D721Med (cell line): Measurements from ENCODE around the gene INSR.

Experiments used
- DNase-seq: peaks from one replicate; pipeline ENCODE4 v3.0.0; 2011; ENCODE audit warnings: low spot score; ENCODE audit not compliant: insufficient read length
- FAIRE-seq: peaks from 2 replicates; lab custom pipeline; 2011; peaks lifted over from hg19 to GRCh38; lab: Jason Lieb, UNC
- CTCF ChIP-seq: IDR thresholded peaks from 2 replicates; pipeline ENCODE4 v1.5.1; 2012; ENCODE audit warnings: mild to moderate bottlenecking, control low read depth; ENCODE audit not compliant: insufficient read depth; ENCODE audit errors: missing control alignments

INSR gene

GRCh38 chr19:7297742-7298141, 3.5 kb upstream of the INSR start:
- DNase-seq (no peak), FAIRE-seq (no peak)
- TF ChIP-seq CTCF, result no peak

- DNase-seq, result no peak
- TF ChIP-seq CTCF, result no peak
- no peak for FAIRE-seq
Observed at GRCh38 chr19:7295912-7296536, 1.8 kb upstream of the INSR start.

- peak; percentile 47 for TF ChIP-seq CTCF
- DNase-seq, result no peak
- FAIRE-seq, result no peak
Observed at GRCh38 chr19:7294558-7295212, 471 bp upstream of the INSR start.

DNA sequence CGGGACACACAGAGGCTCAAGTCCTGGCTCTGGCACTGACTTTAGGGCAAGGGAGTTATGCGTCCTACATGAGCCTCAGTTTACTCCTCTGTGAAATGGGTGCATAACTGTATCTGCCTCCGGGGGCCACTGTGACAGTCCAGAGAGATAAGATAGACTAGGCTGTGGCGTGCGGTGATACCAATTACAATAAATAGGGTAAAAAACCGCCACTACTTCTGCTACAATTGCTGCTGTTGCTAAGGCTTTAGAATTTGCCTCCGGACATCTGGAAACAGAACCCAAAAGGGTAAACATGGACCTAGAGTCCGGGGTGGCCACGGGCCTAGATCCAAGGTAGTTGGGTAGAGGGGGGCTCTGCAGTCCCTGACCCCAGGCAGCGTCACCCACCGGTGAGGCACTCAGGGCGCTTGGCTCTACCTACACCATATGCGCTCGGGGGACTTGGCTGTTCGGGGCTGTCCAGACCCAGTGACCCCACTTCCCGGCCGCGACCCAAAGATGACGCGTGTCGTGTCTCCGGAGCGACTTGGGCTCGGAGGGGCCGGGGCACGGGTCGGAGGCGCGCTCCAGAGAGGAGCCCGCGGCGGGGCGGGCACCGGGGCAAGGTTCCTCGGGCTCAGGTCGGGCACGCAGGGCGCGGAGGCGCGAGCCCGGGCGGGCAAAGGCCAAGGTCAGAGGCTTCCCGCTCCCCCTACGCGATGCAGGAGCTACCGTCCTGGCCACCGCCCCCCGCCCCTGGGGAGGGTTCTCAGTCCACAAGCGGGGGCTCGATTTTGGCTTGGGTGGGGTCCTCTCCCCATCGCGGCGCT, 1.1 kb downstream of the INSR start:
- TF ChIP-seq CTCF, result no peak
- DNase-seq (no peak), FAIRE-seq (no peak)

DNA sequence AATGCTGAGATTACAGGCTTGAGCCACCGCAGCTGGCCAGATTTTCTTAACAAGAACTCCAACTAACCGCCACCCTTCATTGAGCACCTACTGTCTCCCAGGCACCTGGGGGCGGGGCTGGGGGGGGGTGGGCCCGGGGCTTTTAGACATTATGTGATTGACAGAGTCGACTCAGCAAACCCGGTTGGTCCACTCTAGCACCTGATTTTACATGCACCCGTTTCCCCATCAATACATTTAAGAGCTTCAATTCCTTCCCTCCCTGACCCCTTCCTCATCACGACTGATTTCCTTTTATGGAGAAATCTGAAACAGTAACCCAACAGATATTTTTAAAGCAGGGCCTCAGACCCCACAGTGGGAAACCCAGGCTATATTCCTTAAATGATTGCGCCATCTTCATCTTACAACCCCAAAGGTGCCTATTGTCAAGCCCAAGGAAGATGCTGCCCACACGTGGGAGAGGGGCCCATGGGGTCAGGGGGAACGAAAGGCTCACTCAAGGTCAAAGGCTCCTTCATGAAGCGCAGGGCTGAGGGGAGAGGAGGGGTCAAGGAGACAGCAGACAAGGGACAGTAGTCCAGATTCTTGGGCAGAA, 1.8 kb downstream of the INSR start:
- TF ChIP-seq CTCF, result no peak
- DNase-seq (no peak), FAIRE-seq (no peak)

DNA sequence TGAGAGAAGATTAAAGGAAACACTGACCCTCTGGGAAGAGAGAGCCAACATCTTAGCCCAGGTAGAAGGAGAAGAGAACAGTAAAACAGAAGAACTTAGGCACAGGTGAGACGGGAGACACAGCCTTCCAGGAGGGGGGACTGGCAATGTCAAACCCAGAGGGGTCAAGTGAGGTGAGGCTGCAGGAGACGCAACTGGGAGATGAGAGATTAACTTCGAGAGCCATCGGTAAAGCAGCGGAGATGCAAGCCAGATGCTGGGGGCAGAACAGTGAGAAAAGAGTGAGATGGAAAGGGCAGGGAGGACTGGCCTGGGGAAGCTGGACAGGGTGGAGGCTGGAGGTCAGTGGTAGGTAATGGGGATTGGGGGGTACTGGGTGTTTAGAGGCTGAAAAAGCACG, 5.2 kb downstream of the INSR start:
- TF ChIP-seq CTCF, result no peak
- DNase-seq (no peak), FAIRE-seq (no peak)
